GM23248 (cell line): ENCODE results near the gene CEP57. TPM values are rescaled to one million over a fixed set of nuclear protein-coding genes. Genes with fewer than 3 reads are reported as not detected.
A peak's percentile ranks its signal among the peaks of the same experiment; 100 is the strongest.

Experiments used
- DNase-seq: peaks from one replicate; pipeline ENCODE4 v3.0.0-alpha.2; 2015
- H2AFZ ChIP-seq: fragments of 200-600 bp; sonication (generic); 2 replicates; pipeline ENCODE4 v1.6.1; 2016; ENCODE audit warnings: antibody characterized with exemption
- H3F3A ChIP-seq: fragments of 200-600 bp; sonication (generic); 2 replicates; pipeline ENCODE4 v1.6.1; 2016; ENCODE audit warnings: mild to moderate bottlenecking, antibody characterized with exemption, mixed run types; ENCODE audit not compliant: insufficient read depth
- H3K27ac ChIP-seq: fragments of 200-600 bp; sonication (generic); 2 replicates; pipeline ENCODE4 v1.5.1; 2016; ENCODE audit warnings: mild to moderate bottlenecking
- H3K27me3 ChIP-seq: fragments of 200-600 bp; sonication (generic); replicated peaks from 2 replicates; pipeline ENCODE4 v1.6.1; 2016; ENCODE audit warnings: mild to moderate bottlenecking; ENCODE audit not compliant: insufficient read depth
- H3K36me3 ChIP-seq: fragments of 200-600 bp; sonication (generic); 2 replicates; pipeline ENCODE4 v1.6.1; 2016; ENCODE audit warnings: low read depth, mild to moderate bottlenecking
- H3K4me1 ChIP-seq: fragments of 200-600 bp; sonication (generic); 2 replicates; pipeline ENCODE4 v1.6.1; 2016; ENCODE audit warnings: mild to moderate bottlenecking; ENCODE audit not compliant: insufficient read depth
- H3K4me2 ChIP-seq: fragments of 200-600 bp; sonication (generic); one replicate; pipeline ENCODE4 v1.6.1; 2016; ENCODE audit warnings: mild to moderate bottlenecking; ENCODE audit not compliant: unreplicated experiment
- H3K4me3 ChIP-seq: fragments of 200-600 bp; sonication (generic); 2 replicates; pipeline ENCODE4 v1.5.1; 2016; ENCODE audit warnings: mild to moderate bottlenecking
- H3K79me2 ChIP-seq: fragments of 200-600 bp; sonication (generic); 2 replicates; pipeline ENCODE4 v1.6.1; 2016; ENCODE audit warnings: mild to moderate bottlenecking; ENCODE audit not compliant: insufficient read depth
- H3K9ac ChIP-seq: fragments of 200-600 bp; sonication (generic); 2 replicates; pipeline ENCODE4 v1.6.1; 2016; ENCODE audit warnings: mild to moderate bottlenecking
- H3K9me2 ChIP-seq: fragments of 200-600 bp; sonication (generic); 2 replicates; pipeline ENCODE4 v1.6.1; 2016; ENCODE audit warnings: mixed run types, mild to moderate bottlenecking, moderate library complexity; ENCODE audit not compliant: insufficient read depth
- H3K9me3 ChIP-seq: fragments of 200-600 bp; sonication (generic); one replicate; pipeline ENCODE4 v1.6.1; 2017; ENCODE audit warnings: low read depth
- H4K20me1 ChIP-seq: fragments of 200-600 bp; sonication (generic); 2 replicates; pipeline ENCODE4 v1.6.0; 2016; ENCODE audit not compliant: insufficient read depth
- EZH2 ChIP-seq: fragments of 200-600 bp; sonication (generic); IDR thresholded peaks from 2 replicates; pipeline ENCODE4 v1.6.1; 2018; ENCODE audit warnings: antibody characterized with exemption, mild to moderate bottlenecking; ENCODE audit not compliant: insufficient read depth, poor library complexity, severe bottlenecking
- EZH2phosphoT487 ChIP-seq: fragments of 200-600 bp; sonication (generic); IDR thresholded peaks from 2 replicates; pipeline ENCODE4 v1.6.1; 2018; ENCODE audit warnings: antibody characterized with exemption, moderate library complexity, mild to moderate bottlenecking, low read depth; ENCODE audit not compliant: insufficient read depth
- WGBS, 2 experiments: methylation state at CpG; one replicate each; pipeline ENCODE4 v1.1.6; 2015 to 2017; ENCODE audit warnings: low lambda C conversion rate in 2 of 2, low coverage in 1 of 2; ENCODE audit errors: missing lambda C conversion rate in 2 of 2; 5-methylcytosine and 5-hydroxymethylcytosine counted together
- in situ Hi-C: fragments of 300-500 bp; cut with MboI; formaldehyde crosslinking; loops from 2 replicates; pipeline ENCODE4 v1.15.0; 2020
- polyA plus RNA-seq: library from polyadenylated mRNA; unstranded; fragments of >200 nt; fragmentation: Nextera tagmentation; extraction: Ambion mirVana; gene quantifications from 2 replicates; pipeline ENCODE4 v1.2.1, GENCODE V29; 2016
- total RNA-seq: library from RNA; depleted of rRNA; stranded (reverse); fragments of >200 nt; shearing (Covaris generic); gene quantifications from 2 replicates; pipeline ENCODE4 v1.2.3, GENCODE V29; 2014

CEP57 gene
- total and polyA plus RNA-seq, 2 experiments from 2014 or later, result 36.5 to 41.1 TPM

GRCh38 chr11:95831198-95831883 is 41.0 kb downstream of the CEP57 start:
- H3K27me3 ChIP-seq, result no peaks in the 10 kb centered on the region
- no peak overlapping the region for H2AFZ ChIP-seq
- no peaks in the 10 kb centered on the region for H3K9me2 ChIP-seq
- no peak overlapping the region for H3K4me3 ChIP-seq
- H3K79me2 ChIP-seq, result no peaks in the 10 kb centered on the region
- in situ Hi-C loops, result loop anchor here (10.0 kb wide), 1 partner anchor 583 kb away; no protein-coding TSS in a partner anchor
- H3K4me1 ChIP-seq, result peaks cover 34% of the 10 kb centered on the region
- H3K9ac ChIP-seq, result peak overlapping the region; percentile 39
- peak overlapping the region; percentile 58 for H3K4me2 ChIP-seq
- peaks cover 26% of the 10 kb centered on the region for H3K36me3 ChIP-seq
- TF ChIP-seq EZH2 (no peak), EZH2phosphoT487 (peak; percentile 89; the same call in 1 of the 2 replicates)
- WGBS, 2 experiments, result 0 to 4% methylated on average over 2 of the region's 2 CpGs
- peak; percentile 89 for DNase-seq
- peaks cover 42% of the 10 kb centered on the region for H3F3A ChIP-seq
- peak overlapping the region; percentile 75 for H3K27ac ChIP-seq
- no peaks in the 10 kb centered on the region for H4K20me1 ChIP-seq
- H3K9me3 ChIP-seq, result no peaks in the 10 kb centered on the region

GRCh38 chr11:95832763-95833162 is 42.5 kb downstream of the CEP57 start:
- peak; percentile 48 for DNase-seq
- no peaks in the 10 kb centered on the region for H3K9me3 ChIP-seq
- H3K27me3 ChIP-seq, result no peaks in the 10 kb centered on the region
- H3K4me1 ChIP-seq, result peaks cover 36% of the 10 kb centered on the region
- WGBS, 2 experiments, result 34 to 47% methylated on average over 3 of the region's 3 CpGs
- no peak overlapping the region for H3K27ac ChIP-seq
- no peaks in the 10 kb centered on the region for H4K20me1 ChIP-seq
- TF ChIP-seq EZH2 (no peak), EZH2phosphoT487 (no peak)
- no peak overlapping the region for H2AFZ ChIP-seq
- H3K9me2 ChIP-seq, result no peaks in the 10 kb centered on the region
- H3F3A ChIP-seq, result peaks cover 47% of the 10 kb centered on the region
- H3K79me2 ChIP-seq, result no peaks in the 10 kb centered on the region
- peaks cover 28% of the 10 kb centered on the region for H3K36me3 ChIP-seq
- H3K4me2 ChIP-seq, result no peak overlapping the region
- H3K4me3 ChIP-seq, result no peak overlapping the region
- in situ Hi-C loops, result loop anchor here (10.0 kb wide), 1 partner anchor 582 kb away; no protein-coding TSS in a partner anchor
- H3K9ac ChIP-seq, result no peak overlapping the region

DNA sequence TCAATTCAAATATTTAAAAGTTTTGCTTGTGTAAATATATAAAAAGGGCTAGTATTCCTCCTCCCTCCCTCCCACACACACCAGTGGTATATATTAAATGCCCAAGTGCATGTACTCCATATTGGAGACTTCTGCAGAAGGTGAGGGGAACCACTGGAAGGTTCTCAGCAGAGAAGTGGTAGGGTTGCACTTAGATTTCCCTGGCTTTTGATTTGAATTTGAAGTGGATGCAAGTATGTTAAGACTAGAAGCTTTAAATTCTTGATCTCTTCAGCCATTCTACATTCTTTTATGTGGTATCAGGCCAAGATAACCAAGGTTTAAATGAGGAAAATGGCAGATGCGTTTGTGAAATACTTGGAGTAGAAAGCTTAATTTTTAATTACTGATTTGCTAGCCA is 43.1 kb downstream of the CEP57 start:
- H3K9me3 ChIP-seq, result no peaks in the 10 kb centered on the region
- peaks cover 36% of the 10 kb centered on the region for H3K4me1 ChIP-seq
- 48 to 62% methylated on average over 1 of the region's 1 CpG for WGBS, 2 experiments
- H3K27ac ChIP-seq, result no peak overlapping the region
- no peak overlapping the region for H2AFZ ChIP-seq
- TF ChIP-seq EZH2 (no peak), EZH2phosphoT487 (no peak)
- peaks cover 28% of the 10 kb centered on the region for H3K36me3 ChIP-seq
- H4K20me1 ChIP-seq, result no peaks in the 10 kb centered on the region
- no peaks in the 10 kb centered on the region for H3K79me2 ChIP-seq
- H3K4me3 ChIP-seq, result no peak overlapping the region
- H3K27me3 ChIP-seq, result no peaks in the 10 kb centered on the region
- H3K4me2 ChIP-seq, result no peak overlapping the region
- in situ Hi-C loops, result loop anchor here (10.0 kb wide), 1 partner anchor 581 kb away; no protein-coding TSS in a partner anchor
- no peak for DNase-seq
- peaks cover 50% of the 10 kb centered on the region for H3F3A ChIP-seq
- no peak overlapping the region for H3K9ac ChIP-seq
- H3K9me2 ChIP-seq, result no peaks in the 10 kb centered on the region

GRCh38 chr11:95835351-95835750 is 45.1 kb downstream of the CEP57 start:
- Histone ChIP-seq H3K4me2 (no peak overlapping the region), H3K79me2 (no peaks in the 10 kb centered on the region), H3K4me3 (no peak overlapping the region), H3K27me3 (no peaks in the 10 kb centered on the region), H3K9me2 (no peaks in the 10 kb centered on the region), H3F3A (peaks cover 36% of the 10 kb centered on the region), H3K9ac (no peak overlapping the region), H3K36me3 (peaks cover 28% of the 10 kb centered on the region), H4K20me1 (no peaks in the 10 kb centered on the region), H3K4me1 (peaks cover 33% of the 10 kb centered on the region), H2AFZ (no peak overlapping the region), H3K27ac (no peak overlapping the region), H3K9me3 (no peaks in the 10 kb centered on the region)
- in situ Hi-C loops, result loop anchor here (10.0 kb wide), 1 partner anchor 579 kb away; no protein-coding TSS in a partner anchor
- no peak for TF ChIP-seq EZH2
- TF ChIP-seq EZH2phosphoT487, result no peak
- no peak for DNase-seq
- 67 to 68% methylated on average over 3 of the region's 3 CpGs for WGBS, 2 experiments
